ENCODE results near the gene RNF113B.
A peak's percentile ranks its signal among the peaks of the same experiment; 100 is the strongest.

The RNF113B gene

GRCh38 chr13:98174307-98174706, 2.8 kb downstream of the RNF113B start:
- H3K4me3 ChIP-seq (ENCODE audit: control insufficient read depth, low read depth, low read length) = no peak overlapping the region
- TF ChIP-seq CTCF (IDR thresholded peaks at IDR 0.05; ENCODE audit: control insufficient read depth, insufficient read depth, low read depth, low read length, missing control alignments) = no peak
- no peak for DNase-seq (ENCODE audit: low read depth)

- H3K4me3 ChIP-seq (ENCODE audit: control insufficient read depth, low read depth, low read length) = no peak overlapping the region
- no peak for TF ChIP-seq CTCF (IDR thresholded peaks at IDR 0.05; ENCODE audit: control insufficient read depth, insufficient read depth, low read depth, low read length, missing control alignments)
Observed at GRCh38 chr13:98173431-98174152, 3.5 kb downstream of the RNF113B start.

GRCh38 chr13:98172590-98173422, 4.3 kb downstream of the RNF113B start:
- no peak overlapping the region for H3K4me3 ChIP-seq (ENCODE audit: control insufficient read depth, low read depth, low read length)
- TF ChIP-seq CTCF (IDR thresholded peaks at IDR 0.05; ENCODE audit: control insufficient read depth, insufficient read depth, low read depth, low read length, missing control alignments) = no peak
- no peak for DNase-seq (ENCODE audit: low read depth)

More at GRCh38 chr13:98173431-98174152, 3.5 kb downstream of the RNF113B start:
- DNase-seq (ENCODE audit: low read depth) = peak; percentile 96

GRCh38 chr13:98171900-98172589, 5.0 kb downstream of the RNF113B start:
- no peak for TF ChIP-seq CTCF (IDR thresholded peaks at IDR 0.05; ENCODE audit: control insufficient read depth, insufficient read depth, low read depth, low read length, missing control alignments)
- peak overlapping the region; percentile 13; the same call in 1 of the 2 replicates for H3K4me3 ChIP-seq (ENCODE audit: control insufficient read depth, low read depth, low read length)
- no peak for DNase-seq (ENCODE audit: low read depth)

- no peak for DNase-seq (ENCODE audit: low read depth)
- TF ChIP-seq CTCF (IDR thresholded peaks at IDR 0.05; ENCODE audit: control insufficient read depth, insufficient read depth, low read depth, low read length, missing control alignments) = no peak
- no peak overlapping the region for H3K4me3 ChIP-seq (ENCODE audit: control insufficient read depth, low read depth, low read length)
Observed at GRCh38 chr13:98169331-98169730, 7.7 kb downstream of the RNF113B start.

- no peak for TF ChIP-seq CTCF (IDR thresholded peaks at IDR 0.05; ENCODE audit: control insufficient read depth, insufficient read depth, low read depth, low read length, missing control alignments)
- DNase-seq (ENCODE audit: low read depth) = no peak
- H3K4me3 ChIP-seq (ENCODE audit: control insufficient read depth, low read depth, low read length) = no peak overlapping the region
Observed at GRCh38 chr13:98162935-98163334, 14.1 kb downstream of the RNF113B start.
